WTC11 (cell line): ENCODE measurements around the gene KIF11. TPM values are rescaled to one million over a fixed set of nuclear protein-coding genes. Genes with fewer than 3 reads are reported as not detected.

Experiments
- ATAC-seq: fragments of 200-7000 bp; cut with Tn5 transposase; 2 replicates; pipeline ENCODE4 v1.10.0; 2021; ENCODE audit warnings: mild to moderate bottlenecking, moderate library complexity
- CTCF ChIA-PET: fragments of 300-600 bp; sonication (Branson Sonifier 250); formaldehyde crosslinking; loops from one replicate; lab custom pipeline; 2021; ENCODE audit warnings: antibody characterized with exemption; lab: Charles Lee
- POLR2A ChIA-PET: fragments of 350-600 bp; sonication (Branson Sonifier 250); formaldehyde crosslinking; loops from one replicate; lab custom pipeline; 2021; ENCODE audit warnings: antibody characterized with exemption; lab: Charles Lee
- DNase-seq: peaks from one replicate; pipeline ENCODE4 v3.0.0; 2021; ENCODE audit warnings: low spot score
- H3K27ac Mint-ChIP-seq: 2 replicates; pipeline ENCODE4 v1.8.0; 2021; ENCODE audit warnings: mixed read lengths
- H3K27me3 Mint-ChIP-seq: 2 replicates; pipeline ENCODE4 v1.8.0; 2021; ENCODE audit warnings: low read depth, mild to moderate bottlenecking, moderate library complexity, mixed read lengths
- H3K36me3 Mint-ChIP-seq: 2 replicates; pipeline ENCODE4 v1.8.0; 2021; ENCODE audit warnings: mixed read lengths
- H3K4me1 Mint-ChIP-seq: 2 replicates; pipeline ENCODE4 v1.8.0; 2022; ENCODE audit warnings: mixed read lengths
- H3K4me3 Mint-ChIP-seq: 2 replicates; pipeline ENCODE4 v1.8.0; 2021; ENCODE audit warnings: mild to moderate bottlenecking, moderate library complexity, mixed read lengths
- H3K9me3 Mint-ChIP-seq: 2 replicates; pipeline ENCODE4 v1.8.0; 2021; ENCODE audit warnings: mixed read lengths
- ATF1 ChIP-seq: sonication (generic); formaldehyde crosslinking; IDR thresholded peaks from 2 replicates; pipeline ENCODE4 v1.8.1; 2023; ENCODE audit warnings: mild to moderate bottlenecking, moderate library complexity, missing genetic modification reagents
- FOXK1 ChIP-seq: sonication (generic); formaldehyde crosslinking; IDR thresholded peaks from 2 replicates; pipeline ENCODE4 v1.8.0; 2022; ENCODE audit warnings: mild to moderate bottlenecking, moderate library complexity, missing genetic modification reagents
- GRHL2 ChIP-seq: fragments of 250-450 bp; sonication (Bioruptor Pico); IDR thresholded peaks from 2 replicates; pipeline ENCODE4 v1.8.0; 2022; ENCODE audit warnings: mild to moderate bottlenecking, moderate library complexity; ENCODE audit not compliant: insufficient replicate concordance, severe bottlenecking
- IRF2 ChIP-seq: sonication (generic); formaldehyde crosslinking; IDR thresholded peaks from 2 replicates; pipeline ENCODE4 v1.8.0; 2022; ENCODE audit warnings: low read depth, missing genetic modification reagents, borderline replicate concordance
- RELA ChIP-seq: sonication (generic); formaldehyde crosslinking; IDR thresholded peaks from 2 replicates; pipeline ENCODE4 v1.8.1; 2022; ENCODE audit warnings: missing genetic modification reagents, mild to moderate bottlenecking, borderline replicate concordance
- total RNA-seq: library from RNA; stranded (reverse); gene quantifications from 3 replicates; pipeline ENCODE4 v1.2.3, GENCODE V29; 2021
- TF ChIP-seq, protein P1 (sequence below): sonication (generic); formaldehyde crosslinking; IDR thresholded peaks from 2 replicates; pipeline ENCODE4 v1.8.0; 2023; ENCODE audit warnings: missing genetic modification reagents
- TF ChIP-seq, protein P2 (sequence below): sonication (generic); formaldehyde crosslinking; IDR thresholded peaks from 2 replicates; pipeline ENCODE4 v1.8.0; 2022; ENCODE audit warnings: mild to moderate bottlenecking, missing genetic modification reagents
- TF ChIP-seq, protein P3 (sequence below): sonication (generic); formaldehyde crosslinking; IDR thresholded peaks from 2 replicates; pipeline ENCODE4 v1.8.1; 2023; ENCODE audit warnings: mild to moderate bottlenecking, moderate library complexity, missing genetic modification reagents
- TF ChIP-seq, protein P4 (sequence below): sonication (generic); formaldehyde crosslinking; IDR thresholded peaks from 2 replicates; pipeline ENCODE4 v1.8.0; 2022; ENCODE audit warnings: missing genetic modification reagents
- TF ChIP-seq, protein P5 (sequence below): sonication (generic); formaldehyde crosslinking; IDR thresholded peaks from 2 replicates; pipeline ENCODE4 v1.8.1; 2022; ENCODE audit warnings: mild to moderate bottlenecking, moderate library complexity, missing genetic modification reagents

The KIF11 gene
- total RNA-seq, 1 experiment from 2014 or later = 55.7 TPM

DNA sequence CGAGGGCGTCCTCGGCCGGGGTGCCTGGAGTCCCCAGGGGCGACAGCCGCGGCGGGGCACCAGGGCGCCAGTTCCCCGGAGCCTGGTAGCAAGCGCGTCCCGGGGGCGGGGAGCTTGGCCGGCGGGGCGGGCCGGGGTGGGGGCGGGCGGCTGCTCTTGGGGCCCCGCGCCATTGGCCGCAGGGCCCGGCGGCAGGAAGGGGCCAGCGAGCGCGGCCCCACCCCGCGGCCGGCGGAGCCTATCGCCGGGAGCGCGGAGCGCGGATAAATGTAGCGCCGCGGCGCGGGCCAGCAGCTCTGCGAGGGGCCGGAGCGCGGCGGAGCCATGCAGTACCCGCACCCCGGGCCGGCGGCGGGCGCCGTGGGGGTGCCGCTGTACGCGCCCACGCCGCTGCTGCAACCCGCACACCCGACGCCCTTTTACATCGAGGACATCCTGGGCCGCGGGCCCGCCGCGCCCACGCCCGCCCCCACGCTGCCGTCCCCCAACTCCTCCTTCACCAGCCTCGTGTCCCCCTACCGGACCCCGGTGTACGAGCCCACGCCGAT is 96.8 kb downstream of the KIF11 start, which contains the start of gene HHEX:
Gene HHEX (plus strand): TSS at position 293 of the 548 bp plus-strand sequence. CDS start 32 bp downstream, at position 325.
- Mint-ChIP-seq H3K9me3 (peaks cover 14% of the 10 kb centered on the region), H3K27ac (no peak within 1 kb of the TSS; the same call in 1 of the 2 replicates), H3K27me3 (peaks cover 91% of the 10 kb centered on the region), H3K4me1 (peaks cover 40% of the 10 kb centered on the region), H3K4me3 (peak within 1 kb of the TSS; percentile 79), H3K36me3 (peaks cover 9% of the 10 kb centered on the region; the same call in 1 of the 2 replicates)
- DNase-seq (peak; percentile 44), ATAC-seq (peak; percentile 55)
- ChIA-PET POLR2A (no interaction called here), CTCF (interaction anchor here (0.5 to 2.0 kb wide), 5 partner anchors 99 to 191 kb away, joined by 3 to 5 read pairs (median 3); no protein-coding TSS in a partner anchor)
- TF ChIP-seq, protein P1, sequence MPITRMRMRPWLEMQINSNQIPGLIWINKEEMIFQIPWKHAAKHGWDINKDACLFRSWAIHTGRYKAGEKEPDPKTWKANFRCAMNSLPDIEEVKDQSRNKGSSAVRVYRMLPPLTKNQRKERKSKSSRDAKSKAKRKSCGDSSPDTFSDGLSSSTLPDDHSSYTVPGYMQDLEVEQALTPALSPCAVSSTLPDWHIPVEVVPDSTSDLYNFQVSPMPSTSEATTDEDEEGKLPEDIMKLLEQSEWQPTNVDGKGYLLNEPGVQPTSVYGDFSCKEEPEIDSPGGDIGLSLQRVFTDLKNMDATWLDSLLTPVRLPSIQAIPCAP (CRISPR knock-in tag) = no peak
- TF ChIP-seq, protein P2, sequence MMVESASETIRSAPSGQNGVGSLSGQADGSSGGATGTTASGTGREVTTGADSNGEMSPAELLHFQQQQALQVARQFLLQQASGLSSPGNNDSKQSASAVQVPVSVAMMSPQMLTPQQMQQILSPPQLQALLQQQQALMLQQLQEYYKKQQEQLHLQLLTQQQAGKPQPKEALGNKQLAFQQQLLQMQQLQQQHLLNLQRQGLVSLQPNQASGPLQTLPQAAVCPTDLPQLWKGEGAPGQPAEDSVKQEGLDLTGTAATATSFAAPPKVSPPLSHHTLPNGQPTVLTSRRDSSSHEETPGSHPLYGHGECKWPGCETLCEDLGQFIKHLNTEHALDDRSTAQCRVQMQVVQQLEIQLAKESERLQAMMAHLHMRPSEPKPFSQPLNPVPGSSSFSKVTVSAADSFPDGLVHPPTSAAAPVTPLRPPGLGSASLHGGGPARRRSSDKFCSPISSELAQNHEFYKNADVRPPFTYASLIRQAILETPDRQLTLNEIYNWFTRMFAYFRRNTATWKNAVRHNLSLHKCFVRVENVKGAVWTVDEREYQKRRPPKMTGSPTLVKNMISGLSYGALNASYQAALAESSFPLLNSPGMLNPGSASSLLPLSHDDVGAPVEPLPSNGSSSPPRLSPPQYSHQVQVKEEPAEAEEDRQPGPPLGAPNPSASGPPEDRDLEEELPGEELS (CRISPR knock-in tag) = no peak
- TF ChIP-seq FOXK1 (no peak), RELA (CRISPR knock-in tag) (no peak), IRF2 (CRISPR knock-in tag) (no peak), GRHL2 (no peak)
- TF ChIP-seq, protein P3, sequence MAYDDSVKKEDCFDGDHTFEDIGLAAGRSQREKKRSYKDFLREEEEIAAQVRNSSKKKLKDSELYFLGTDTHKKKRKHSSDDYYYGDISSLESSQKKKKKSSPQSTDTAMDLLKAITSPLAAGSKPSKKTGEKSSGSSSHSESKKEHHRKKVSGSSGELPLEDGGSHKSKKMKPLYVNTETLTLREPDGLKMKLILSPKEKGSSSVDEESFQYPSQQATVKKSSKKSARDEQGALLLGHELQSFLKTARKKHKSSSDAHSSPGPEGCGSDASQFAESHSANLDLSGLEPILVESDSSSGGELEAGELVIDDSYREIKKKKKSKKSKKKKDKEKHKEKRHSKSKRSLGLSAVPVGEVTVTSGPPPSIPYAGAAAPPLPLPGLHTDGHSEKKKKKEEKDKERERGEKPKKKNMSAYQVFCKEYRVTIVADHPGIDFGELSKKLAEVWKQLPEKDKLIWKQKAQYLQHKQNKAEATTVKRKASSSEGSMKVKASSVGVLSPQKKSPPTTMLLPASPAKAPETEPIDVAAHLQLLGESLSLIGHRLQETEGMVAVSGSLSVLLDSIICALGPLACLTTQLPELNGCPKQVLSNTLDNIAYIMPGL = no peak
- TF ChIP-seq, protein P4, sequence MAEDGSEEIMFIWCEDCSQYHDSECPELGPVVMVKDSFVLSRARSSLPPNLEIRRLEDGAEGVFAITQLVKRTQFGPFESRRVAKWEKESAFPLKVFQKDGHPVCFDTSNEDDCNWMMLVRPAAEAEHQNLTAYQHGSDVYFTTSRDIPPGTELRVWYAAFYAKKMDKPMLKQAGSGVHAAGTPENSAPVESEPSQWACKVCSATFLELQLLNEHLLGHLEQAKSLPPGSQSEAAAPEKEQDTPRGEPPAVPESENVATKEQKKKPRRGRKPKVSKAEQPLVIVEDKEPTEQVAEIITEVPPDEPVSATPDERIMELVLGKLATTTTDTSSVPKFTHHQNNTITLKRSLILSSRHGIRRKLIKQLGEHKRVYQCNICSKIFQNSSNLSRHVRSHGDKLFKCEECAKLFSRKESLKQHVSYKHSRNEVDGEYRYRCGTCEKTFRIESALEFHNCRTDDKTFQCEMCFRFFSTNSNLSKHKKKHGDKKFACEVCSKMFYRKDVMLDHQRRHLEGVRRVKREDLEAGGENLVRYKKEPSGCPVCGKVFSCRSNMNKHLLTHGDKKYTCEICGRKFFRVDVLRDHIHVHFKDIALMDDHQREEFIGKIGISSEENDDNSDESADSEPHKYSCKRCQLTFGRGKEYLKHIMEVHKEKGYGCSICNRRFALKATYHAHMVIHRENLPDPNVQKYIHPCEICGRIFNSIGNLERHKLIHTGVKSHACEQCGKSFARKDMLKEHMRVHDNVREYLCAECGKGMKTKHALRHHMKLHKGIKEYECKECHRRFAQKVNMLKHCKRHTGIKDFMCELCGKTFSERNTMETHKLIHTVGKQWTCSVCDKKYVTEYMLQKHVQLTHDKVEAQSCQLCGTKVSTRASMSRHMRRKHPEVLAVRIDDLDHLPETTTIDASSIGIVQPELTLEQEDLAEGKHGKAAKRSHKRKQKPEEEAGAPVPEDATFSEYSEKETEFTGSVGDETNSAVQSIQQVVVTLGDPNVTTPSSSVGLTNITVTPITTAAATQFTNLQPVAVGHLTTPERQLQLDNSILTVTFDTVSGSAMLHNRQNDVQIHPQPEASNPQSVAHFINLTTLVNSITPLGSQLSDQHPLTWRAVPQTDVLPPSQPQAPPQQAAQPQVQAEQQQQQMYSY (CRISPR knock-in tag) = no peak

DNA sequence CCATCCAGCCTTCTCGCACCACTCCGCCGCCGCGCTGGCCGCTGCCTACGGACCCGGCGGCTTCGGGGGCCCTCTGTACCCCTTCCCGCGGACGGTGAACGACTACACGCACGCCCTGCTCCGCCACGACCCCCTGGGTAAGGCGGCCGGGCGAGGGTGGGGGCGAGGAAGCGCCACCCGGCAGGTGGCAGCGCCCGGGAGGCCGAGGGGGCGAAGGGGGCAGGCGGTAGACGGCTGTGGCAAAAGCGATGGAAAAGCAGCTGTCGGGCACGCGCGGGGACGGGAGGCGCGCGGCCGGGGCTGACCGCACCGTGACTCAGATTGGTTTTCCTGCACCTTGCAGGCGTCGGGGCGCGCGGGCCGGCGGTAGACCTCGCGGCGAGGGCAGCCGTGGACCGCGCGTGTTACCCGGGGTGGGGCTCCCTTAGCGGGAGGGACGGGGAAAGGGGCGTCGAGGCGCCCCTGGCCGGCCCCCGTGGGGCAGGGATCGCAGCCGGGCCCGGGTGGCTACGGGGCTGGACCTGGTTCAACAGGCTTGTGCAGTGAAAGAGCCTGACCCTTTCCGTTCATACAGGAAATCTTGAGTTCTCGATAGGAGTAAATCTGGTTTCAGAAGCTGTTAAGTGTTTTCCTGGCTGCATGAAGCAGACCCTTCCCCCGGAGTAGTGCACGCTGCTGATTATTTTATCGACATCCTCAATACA is 97.4 kb downstream of the KIF11 start:
- ChIA-PET POLR2A (no interaction called here), CTCF (interaction anchor here (0.5 to 2.0 kb wide), 8 partner anchors 9 to 375 kb away, joined by 3 to 5 read pairs (median 3); partner anchors contain the start of gene EXOC6)
- Mint-ChIP-seq H3K27ac (no peak overlapping the region; the same call in 1 of the 2 replicates), H3K9me3 (peaks cover 8% of the 10 kb centered on the region), H3K4me1 (peaks cover 43% of the 10 kb centered on the region), H3K36me3 (peaks cover 8% of the 10 kb centered on the region; the same call in 1 of the 2 replicates), H3K27me3 (peaks cover 91% of the 10 kb centered on the region), H3K4me3 (peak overlapping the region; percentile 75)
- no peak for TF ChIP-seq ATF1
- TF ChIP-seq, protein P5, sequence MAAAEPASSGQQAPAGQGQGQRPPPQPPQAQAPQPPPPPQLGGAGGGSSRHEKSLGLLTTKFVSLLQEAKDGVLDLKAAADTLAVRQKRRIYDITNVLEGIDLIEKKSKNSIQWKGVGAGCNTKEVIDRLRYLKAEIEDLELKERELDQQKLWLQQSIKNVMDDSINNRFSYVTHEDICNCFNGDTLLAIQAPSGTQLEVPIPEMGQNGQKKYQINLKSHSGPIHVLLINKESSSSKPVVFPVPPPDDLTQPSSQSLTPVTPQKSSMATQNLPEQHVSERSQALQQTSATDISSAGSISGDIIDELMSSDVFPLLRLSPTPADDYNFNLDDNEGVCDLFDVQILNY (CRISPR knock-in tag) = no peak
- ATAC-seq (no peak; the same call in 1 of the 2 replicates), DNase-seq (peak; percentile 52)
